ENCODE results near the gene IFNAR1.

IFNAR1 gene

GRCh38 chr21:33368124-33368523 is 43.4 kb downstream of the IFNAR1 start:
- DNase-seq, result no peak
- peaks cover 0 to 23% (median 12%) of the 10 kb centered on the region in 3 donors for H3K9me3 ChIP-seq
- no peak for TF ChIP-seq CTCF (IDR thresholded peaks at IDR 0.05)
- H3K27ac ChIP-seq, result no peak overlapping the region
- H3K4me3 ChIP-seq, result no peak overlapping the region
- intact Hi-C loops (cut with DNase I; ENCODE audit: low total_unique reads), result no loop called here
- no peaks in the 10 kb centered on the region for H3K4me1 ChIP-seq
- no peaks in the 10 kb centered on the region for H3K36me3 ChIP-seq
- no peaks in the 10 kb centered on the region for H3K27me3 ChIP-seq

GRCh38 chr21:33368576-33368975 is 43.8 kb downstream of the IFNAR1 start:
- Histone ChIP-seq H3K27me3 (no peaks in the 10 kb centered on the region), H3K27ac (no peak overlapping the region), H3K4me3 (no peak overlapping the region), H3K4me1 (no peaks in the 10 kb centered on the region), H3K9me3 (peaks cover 0 to 23% (median 12%) of the 10 kb centered on the region in 3 donors), H3K36me3 (no peaks in the 10 kb centered on the region)
- peak in 1 of 2 donors; percentile 29 for DNase-seq
- intact Hi-C loops (cut with DNase I; ENCODE audit: low total_unique reads), result no loop called here
- no peak for TF ChIP-seq CTCF (IDR thresholded peaks at IDR 0.05)

- Histone ChIP-seq H3K9me3 (peaks cover 0 to 23% (median 12%) of the 10 kb centered on the region in 3 donors), H3K27ac (no peak overlapping the region), H3K4me3 (no peak overlapping the region), H3K4me1 (no peaks in the 10 kb centered on the region), H3K36me3 (no peaks in the 10 kb centered on the region), H3K27me3 (no peaks in the 10 kb centered on the region)
- DNase-seq, result peak in 1 of 2 donors; percentile 27
- intact Hi-C loops (cut with DNase I; ENCODE audit: low total_unique reads), result no loop called here
- no peak for TF ChIP-seq CTCF (IDR thresholded peaks at IDR 0.05)
These were observed 44.8 kb downstream of the IFNAR1 start for GRCh38 chr21:33369586-33369985.

- Histone ChIP-seq H3K36me3 (no peaks in the 10 kb centered on the region), H3K4me1 (no peaks in the 10 kb centered on the region), H3K4me3 (no peak overlapping the region), H3K27ac (no peak overlapping the region), H3K27me3 (no peaks in the 10 kb centered on the region), H3K9me3 (peaks cover 0 to 23% (median 12%) of the 10 kb centered on the region in 3 donors)
- intact Hi-C loops (cut with DNase I; ENCODE audit: low total_unique reads), result loop anchor here (10.0 kb wide), 1 partner anchor 176 kb away; no protein-coding TSS in a partner anchor
- no peak for TF ChIP-seq CTCF (IDR thresholded peaks at IDR 0.05)
- DNase-seq, result no peak
These were observed 45.5 kb downstream of the IFNAR1 start for GRCh38 chr21:33370305-33370704.

GRCh38 chr21:33371366-33371765 is 46.6 kb downstream of the IFNAR1 start:
- Histone ChIP-seq H3K27ac (no peak overlapping the region), H3K27me3 (no peaks in the 10 kb centered on the region), H3K4me3 (no peak overlapping the region), H3K36me3 (no peaks in the 10 kb centered on the region), H3K4me1 (no peaks in the 10 kb centered on the region), H3K9me3 (peaks cover 0 to 23% (median 12%) of the 10 kb centered on the region in 3 donors)
- DNase-seq, result no peak
- TF ChIP-seq CTCF (IDR thresholded peaks at IDR 0.05), result no peak
- intact Hi-C loops (cut with DNase I; ENCODE audit: low total_unique reads), result loop anchor here (10.0 kb wide), 1 partner anchor 177 kb away; no protein-coding TSS in a partner anchor

- Histone ChIP-seq H3K27ac (no peak overlapping the region), H3K4me1 (peaks cover 0 to 5% (median 0%) of the 10 kb centered on the region in 4 donors), H3K27me3 (no peaks in the 10 kb centered on the region), H3K4me3 (no peak overlapping the region), H3K9me3 (peaks cover 0 to 11% (median 7%) of the 10 kb centered on the region in 3 donors), H3K36me3 (no peaks in the 10 kb centered on the region)
- no peak for TF ChIP-seq CTCF (IDR thresholded peaks at IDR 0.05)
- DNase-seq, result peak in 1 of 2 donors; percentile 35
- intact Hi-C loops (cut with DNase I; ENCODE audit: low total_unique reads), result loop anchor here (10.0 kb wide), 1 partner anchor 178 kb away; no protein-coding TSS in a partner anchor
These were observed 47.8 kb downstream of the IFNAR1 start for GRCh38 chr21:33372582-33372981.

Data from tibial artery (tissue), 4 donors.